Activated CD8-positive, alpha-beta T cell treated with anti-CD3 and anti-CD28 coated beads for 36 hours (primary cell): ENCODE results near the gene KLRD1. TPM values are rescaled to one million over a fixed set of nuclear protein-coding genes. Genes with fewer than 3 reads are reported as not detected.
A peak's percentile ranks its signal among the peaks of the same experiment; 100 is the strongest.

Experiments used
- ATAC-seq: fragments of 200-7000 bp; cut with Tn5 transposase; one replicate; pipeline ENCODE4 v1.10.0; 2021; ENCODE audit warnings: mild to moderate bottlenecking, moderate library complexity
- CTCF ChIA-PET: fragments of 350-600 bp; sonication (Branson Sonifier 250); formaldehyde crosslinking; loops from one replicate; lab custom pipeline; 2021; ENCODE audit warnings: antibody characterized with exemption; lab: Charles Lee
- POLR2A ChIA-PET: fragments of 350-600 bp; sonication (Branson Sonifier 250); formaldehyde crosslinking; loops from one replicate; lab custom pipeline; 2021; ENCODE audit warnings: antibody characterized with exemption; lab: Charles Lee
- DNase-seq: peaks from one replicate; pipeline ENCODE4 v3.0.0-alpha.2; 2020
- H3K27ac Mint-ChIP-seq: one replicate; pipeline ENCODE4 v1.8.0; 2021; ENCODE audit warnings: mild to moderate bottlenecking, mixed read lengths
- H3K27me3 Mint-ChIP-seq: one replicate; pipeline ENCODE4 v1.8.0; 2021; ENCODE audit warnings: mixed read lengths
- H3K36me3 Mint-ChIP-seq: one replicate; pipeline ENCODE4 v1.8.0; 2021; ENCODE audit warnings: low read depth, mixed read lengths
- H3K4me1 Mint-ChIP-seq: one replicate; pipeline ENCODE4 v1.8.0; 2021; ENCODE audit warnings: low read depth, mixed read lengths
- H3K4me3 Mint-ChIP-seq: one replicate; pipeline ENCODE4 v1.8.0; 2021; ENCODE audit warnings: mild to moderate bottlenecking, moderate library complexity, mixed read lengths
- H3K9me3 Mint-ChIP-seq: one replicate; pipeline ENCODE4 v1.8.0; 2021; ENCODE audit warnings: mixed read lengths
- intact Hi-C: fragments of 100-400 bp; cut with micrococcal nuclease; formaldehyde crosslinking; loops from one replicate; pipeline ENCODE4 v1.10.0; 2022
- total RNA-seq, 2 experiments: library from RNA; stranded (reverse); gene quantifications; one replicate each; pipeline ENCODE4 v1.2.3, GENCODE V29; 2021
- TF ChIP-seq, protein P1 (sequence below): fragments of 200-600 bp; IDR thresholded peaks from one replicate; pipeline ENCODE4 v1.8.0; 2022; ENCODE audit warnings: antibody characterized with exemption, mild to moderate bottlenecking

Gene KLRD1
- total RNA-seq = 10 to 100 TPM in 1 of 2 experiments, 1 to 10 TPM in 1; 6.9 to 10.8 TPM

DNA sequence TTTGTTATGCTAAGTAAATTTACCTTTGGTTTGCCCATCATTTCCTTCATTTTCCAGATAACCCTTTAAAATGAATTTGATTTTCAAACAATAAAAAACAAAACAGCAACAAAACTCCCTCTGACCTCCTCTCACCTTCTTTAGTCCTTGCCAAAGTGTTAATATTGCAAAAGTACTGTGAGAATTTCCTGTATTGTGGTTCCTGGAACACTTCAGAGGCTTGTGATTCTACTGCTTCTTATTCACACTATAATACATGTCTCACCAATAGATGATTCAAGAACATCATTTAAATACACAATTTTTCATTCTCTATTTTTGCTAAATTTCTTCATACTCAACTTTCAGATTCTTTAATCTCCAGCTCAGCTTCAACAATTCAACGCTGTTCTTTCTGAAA lies at the start of gene KLRD1:
Gene KLRD1, plus strand, starts transcription at position 241 of the 400 bp plus-strand sequence. CDS start 208 bp downstream, outside the sequence.
- H3K4me3 Mint-ChIP-seq = peak within 1 kb of the TSS; percentile 66
- ChIA-PET CTCF (interaction anchor here (0.6 to 1.5 kb wide), 5 partner anchors 10 to 255 kb away, joined by 3 to 5 read pairs (median 3); no protein-coding TSS in a partner anchor), POLR2A (interaction anchor here (1.3 kb wide), 1 partner anchor 247 kb away, joined by 5 read pairs; no protein-coding TSS in a partner anchor)
- ATAC-seq (no peak), DNase-seq (no peak)
- peaks cover 8% of the 10 kb centered on the region for H3K9me3 Mint-ChIP-seq
- intact Hi-C loops = no loop called here
- H3K27me3 Mint-ChIP-seq = no peaks in the 10 kb centered on the region
- H3K4me1 Mint-ChIP-seq = peaks cover 43% of the 10 kb centered on the region
- peak within 1 kb of the TSS; percentile 88 for H3K27ac Mint-ChIP-seq
- peaks cover 5% of the 10 kb centered on the region for H3K36me3 Mint-ChIP-seq
- TF ChIP-seq, protein P1, sequence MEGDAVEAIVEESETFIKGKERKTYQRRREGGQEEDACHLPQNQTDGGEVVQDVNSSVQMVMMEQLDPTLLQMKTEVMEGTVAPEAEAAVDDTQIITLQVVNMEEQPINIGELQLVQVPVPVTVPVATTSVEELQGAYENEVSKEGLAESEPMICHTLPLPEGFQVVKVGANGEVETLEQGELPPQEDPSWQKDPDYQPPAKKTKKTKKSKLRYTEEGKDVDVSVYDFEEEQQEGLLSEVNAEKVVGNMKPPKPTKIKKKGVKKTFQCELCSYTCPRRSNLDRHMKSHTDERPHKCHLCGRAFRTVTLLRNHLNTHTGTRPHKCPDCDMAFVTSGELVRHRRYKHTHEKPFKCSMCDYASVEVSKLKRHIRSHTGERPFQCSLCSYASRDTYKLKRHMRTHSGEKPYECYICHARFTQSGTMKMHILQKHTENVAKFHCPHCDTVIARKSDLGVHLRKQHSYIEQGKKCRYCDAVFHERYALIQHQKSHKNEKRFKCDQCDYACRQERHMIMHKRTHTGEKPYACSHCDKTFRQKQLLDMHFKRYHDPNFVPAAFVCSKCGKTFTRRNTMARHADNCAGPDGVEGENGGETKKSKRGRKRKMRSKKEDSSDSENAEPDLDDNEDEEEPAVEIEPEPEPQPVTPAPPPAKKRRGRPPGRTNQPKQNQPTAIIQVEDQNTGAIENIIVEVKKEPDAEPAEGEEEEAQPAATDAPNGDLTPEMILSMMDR = no peak

- ATAC-seq = no peak
- ChIA-PET POLR2A (interaction anchor here (0.7 kb wide), 1 partner anchor 1162 kb away, joined by 4 read pairs; no protein-coding TSS in a partner anchor), CTCF (interaction anchor here (0.8 to 2.6 kb wide), 3 partner anchors 25 to 108 kb away, joined by 3 to 8 read pairs (median 3); no protein-coding TSS in a partner anchor)
- intact Hi-C loops = no loop called here
- no peak overlapping the region for H3K27ac Mint-ChIP-seq
- H3K4me1 Mint-ChIP-seq = no peaks in the 10 kb centered on the region
- no peak for DNase-seq
- peaks cover 4% of the 10 kb centered on the region for H3K9me3 Mint-ChIP-seq
- no peaks in the 10 kb centered on the region for H3K36me3 Mint-ChIP-seq
- TF ChIP-seq, protein P1 = no peak
- H3K4me3 Mint-ChIP-seq = no peak overlapping the region
- no peaks in the 10 kb centered on the region for H3K27me3 Mint-ChIP-seq
These were observed 46.7 kb upstream of the KLRD1 start for GRCh38 chr12:10260927-10261326.

DNA sequence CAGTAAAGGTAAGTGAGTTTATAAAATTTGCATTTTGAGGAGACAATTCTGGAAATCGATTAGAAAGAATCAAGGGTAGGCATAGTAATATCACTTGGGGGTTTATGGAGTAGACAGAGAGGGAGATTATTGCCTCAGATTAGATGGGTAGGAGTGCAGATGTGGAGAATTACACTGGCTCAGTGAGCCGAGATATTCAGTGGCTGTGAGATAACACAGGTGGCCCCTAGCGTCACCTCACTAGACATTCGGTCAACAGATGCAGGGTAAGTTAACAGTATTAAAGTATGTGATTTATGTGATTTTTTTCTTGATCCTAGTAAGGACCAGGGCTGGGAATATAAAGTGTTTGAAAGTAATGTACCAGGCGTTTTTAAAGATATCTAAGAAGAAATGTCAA lies 39.6 kb upstream of the KLRD1 start:
- ATAC-seq (no peak), DNase-seq (no peak)
- TF ChIP-seq, protein P1 = no peak
- ChIA-PET POLR2A (interaction anchor here (0.6 kb wide), 1 partner anchor 598 kb away, joined by 3 read pairs; no protein-coding TSS in a partner anchor), CTCF (no interaction called here)
- Mint-ChIP-seq H3K27ac (no peak overlapping the region), H3K4me1 (no peaks in the 10 kb centered on the region), H3K4me3 (no peak overlapping the region), H3K9me3 (no peaks in the 10 kb centered on the region), H3K36me3 (no peaks in the 10 kb centered on the region), H3K27me3 (no peaks in the 10 kb centered on the region)
- intact Hi-C loops = no loop called here

- Mint-ChIP-seq H3K27ac (no peak overlapping the region), H3K4me1 (peaks cover 13% of the 10 kb centered on the region), H3K27me3 (no peaks in the 10 kb centered on the region), H3K4me3 (no peak overlapping the region), H3K9me3 (peaks cover 1% of the 10 kb centered on the region), H3K36me3 (peaks cover 1% of the 10 kb centered on the region)
- intact Hi-C loops = no loop called here
- ATAC-seq (no peak), DNase-seq (no peak)
- ChIA-PET CTCF (no interaction called here), POLR2A (no interaction called here)
- TF ChIP-seq, protein P1 = no peak
These were observed 35.2 kb upstream of the KLRD1 start for GRCh38 chr12:10272467-10272866.

DNA sequence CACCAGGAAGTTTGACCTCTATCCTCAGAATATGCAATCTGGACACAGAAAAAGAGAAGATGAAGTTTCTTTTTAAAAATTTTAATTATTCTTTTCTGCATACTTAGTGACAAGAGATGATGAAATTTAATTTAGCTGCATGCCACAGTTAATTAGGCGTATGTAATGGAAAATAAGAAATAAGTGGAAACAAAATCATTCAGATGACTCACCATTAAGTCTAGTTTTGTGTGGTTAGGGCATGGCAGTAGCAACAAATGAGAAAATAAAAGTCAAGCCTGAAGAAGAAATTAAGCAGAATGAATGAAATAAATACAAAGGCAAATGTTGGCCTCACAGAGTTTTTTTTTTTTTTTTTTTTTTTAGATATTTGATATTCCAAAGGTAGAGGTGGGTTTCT lies 30.9 kb upstream of the KLRD1 start:
- POLR2A ChIA-PET = no interaction called here
- H3K27ac Mint-ChIP-seq = peak overlapping the region; percentile 68

More for the DNA sequence above, 30.9 kb upstream of the KLRD1 start:
- peak; percentile 30 for ATAC-seq
- intact Hi-C loops = no loop called here
- Mint-ChIP-seq H3K27me3 (peaks cover 2% of the 10 kb centered on the region), H3K9me3 (peaks cover 1% of the 10 kb centered on the region), H3K4me3 (no peak overlapping the region), H3K4me1 (peaks cover 22% of the 10 kb centered on the region), H3K36me3 (peaks cover 1% of the 10 kb centered on the region)
- TF ChIP-seq, protein P1 = no peak
- DNase-seq = no peak
- CTCF ChIA-PET = no interaction called here
